Stimulated activated CD8-positive, alpha-beta memory T cell treated with anti-CD3 and anti-CD28 coated beads, Interleukin-15, amount 100 ng/mL, for 48 hours (primary cell): ENCODE results near the gene IL27RA.
A peak's percentile ranks its signal among the peaks of the same experiment; 100 is the strongest.

Experiments used
- DNase-seq, 2 donors: peaks; one replicate each; pipeline ENCODE4 v3.0.0-alpha.2; 2020; ENCODE audit warnings: low read depth in 2 of 2

The IL27RA gene

GRCh38 chr19:14059093-14059480 lies 27.5 kb downstream of the IL27RA start:
- DNase-seq = peak in 1 of 2 donors; percentile 20

DNA sequence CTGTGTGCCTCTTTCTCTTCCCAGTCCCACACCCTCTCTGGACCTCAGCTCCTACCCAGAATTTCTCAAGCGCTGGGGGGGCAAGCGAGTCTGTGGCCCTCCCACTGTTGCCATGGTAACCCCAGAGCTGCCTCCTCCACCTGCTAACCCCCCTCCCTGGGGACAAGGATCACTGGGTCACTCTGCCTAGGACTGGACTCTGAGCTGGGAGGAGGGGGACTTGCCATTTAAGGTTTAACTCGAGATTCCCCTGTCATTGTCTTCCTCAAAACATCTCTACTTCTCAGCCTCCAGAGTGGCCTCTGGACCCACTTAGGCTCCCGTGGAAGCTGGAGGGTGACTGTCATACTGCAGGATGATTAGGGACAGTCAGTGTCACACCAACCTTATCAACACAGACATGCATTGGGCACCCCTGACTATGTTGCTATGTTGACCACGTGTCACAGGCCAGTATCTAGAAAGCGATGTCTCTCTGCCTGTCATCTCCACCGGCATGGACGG lies 28.1 kb downstream of the IL27RA start:
- no peak for DNase-seq

- DNase-seq = no peak
Measured at GRCh38 chr19:14061081-14061749, 29.7 kb downstream of the IL27RA start.

GRCh38 chr19:14061751-14062557 lies 30.4 kb downstream of the IL27RA start, which contains the start of gene PALM3:
Gene PALM3, minus strand, starts transcription at chr19:14062076. Its CDS starts 96 bp downstream, at chr19:14061980.
- DNase-seq = no peak

DNA sequence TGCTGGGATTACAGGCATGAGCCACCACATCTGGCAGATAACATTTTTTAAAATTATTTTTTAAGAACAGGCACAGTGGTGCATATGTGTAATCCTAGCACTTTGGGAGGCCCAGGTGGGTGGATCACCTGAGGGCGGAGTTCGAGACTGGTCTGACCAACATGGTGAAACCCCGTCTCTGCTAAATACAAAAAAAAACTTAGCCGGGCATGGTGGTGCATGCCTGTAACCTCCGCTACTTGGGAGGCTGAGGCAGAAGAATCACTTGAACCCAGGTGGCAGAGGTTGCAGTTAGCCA lies 30.9 kb downstream of the IL27RA start:
- DNase-seq = no peak

- no peak for DNase-seq
Measured at GRCh38 chr19:14063105-14063504, 31.5 kb downstream of the IL27RA start.

DNA sequence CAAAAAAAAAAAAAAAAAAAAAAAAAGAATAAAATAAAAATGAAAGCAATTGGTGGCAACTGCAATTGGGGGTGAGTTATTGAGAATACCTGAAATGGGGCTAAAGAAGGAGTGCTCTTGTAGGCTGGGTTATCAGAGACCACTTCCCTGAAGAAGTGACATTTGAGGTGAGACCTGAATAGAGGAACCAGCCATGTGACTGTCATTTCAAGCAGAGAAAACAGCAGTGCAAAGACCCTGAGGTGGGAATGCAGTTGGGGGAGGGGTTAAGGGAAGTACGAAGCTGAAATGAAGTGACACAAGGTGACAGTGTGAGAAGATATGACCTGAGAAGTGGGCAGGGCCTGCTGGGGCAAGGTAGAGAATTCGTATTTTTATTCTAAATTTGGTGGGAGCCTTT lies 34.6 kb downstream of the IL27RA start:
- DNase-seq = no peak

- DNase-seq = no peak
Measured at GRCh38 chr19:14070268-14071050, 38.9 kb downstream of the IL27RA start.

DNA sequence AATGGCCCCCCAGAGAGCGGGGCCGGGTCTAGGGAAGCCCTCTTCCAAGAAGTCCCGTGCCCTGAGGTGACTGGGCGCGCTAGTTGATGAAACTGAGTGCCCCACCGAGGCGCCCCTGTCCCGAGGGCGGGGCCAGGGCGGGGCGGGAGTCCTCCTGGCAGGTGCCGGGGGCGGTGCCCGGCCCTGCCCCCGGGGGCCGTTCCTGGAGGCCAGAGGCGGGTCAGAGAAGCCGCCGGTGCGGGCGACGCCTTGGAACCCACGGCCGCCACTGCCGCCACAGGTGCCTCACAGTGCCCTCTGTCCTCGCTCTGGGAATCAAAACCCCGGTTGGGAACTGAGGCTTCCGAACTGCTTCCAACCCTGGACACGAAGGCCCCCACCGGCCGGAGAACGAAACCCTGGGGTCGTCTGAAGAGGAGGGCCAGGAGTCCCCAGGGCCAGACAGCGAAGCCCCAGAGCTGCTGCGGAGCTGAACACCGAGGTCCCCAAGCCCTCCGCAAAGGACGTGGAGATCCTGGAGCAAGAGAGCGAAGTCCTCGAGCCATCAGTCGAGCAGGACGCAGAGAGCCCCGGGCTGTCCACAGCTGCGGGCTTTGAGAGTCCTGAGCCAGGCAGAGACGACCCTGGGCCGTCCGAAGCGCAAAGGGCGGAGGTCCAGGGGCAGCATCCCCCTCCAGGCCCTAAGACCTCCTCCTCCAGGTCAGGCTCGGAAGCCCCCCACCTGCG lies 41.1 kb downstream of the IL27RA start, which contains the start of gene MISP3:
TSS of gene MISP3 (plus strand) at position 252 of the 726 bp plus-strand sequence. CDS start 524 bp downstream, outside the sequence.
- DNase-seq = peak in 1 of 2 donors; percentile 28

DNA sequence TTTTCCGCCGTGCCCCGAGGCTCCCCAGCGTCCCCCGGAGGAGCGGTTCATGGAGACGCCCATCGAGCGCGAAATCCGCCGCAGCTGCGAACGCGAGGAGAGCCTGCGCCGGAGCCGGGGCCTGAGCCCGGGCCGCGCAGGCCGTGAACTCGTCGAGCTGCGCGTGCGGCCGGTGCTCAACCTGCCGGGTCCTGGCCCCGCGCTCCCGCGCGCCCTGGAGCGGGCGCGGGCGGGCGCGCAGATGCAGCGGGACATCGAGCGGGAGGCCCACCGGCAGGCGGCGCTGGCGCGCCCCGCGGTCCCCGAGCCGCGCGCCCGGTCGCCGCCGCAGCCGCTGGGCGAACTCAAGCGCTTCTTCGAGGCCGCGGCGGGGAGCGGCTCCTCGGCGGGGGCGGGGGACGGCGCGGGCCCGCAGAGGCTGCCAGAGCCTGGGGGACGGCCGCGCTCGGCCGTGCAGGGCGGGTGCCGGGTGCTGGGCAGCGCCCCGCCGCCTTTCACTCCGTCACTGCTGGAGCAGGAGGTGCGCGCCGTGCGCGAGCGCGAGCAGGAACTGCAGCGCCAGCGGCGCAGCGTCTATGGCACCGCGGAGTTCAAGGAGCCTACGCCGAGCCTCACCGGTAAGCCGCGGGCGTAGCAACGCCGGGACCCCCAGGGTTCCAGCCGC lies 41.8 kb downstream of the IL27RA start:
- peak; percentile 66 to 70 for DNase-seq

DNA sequence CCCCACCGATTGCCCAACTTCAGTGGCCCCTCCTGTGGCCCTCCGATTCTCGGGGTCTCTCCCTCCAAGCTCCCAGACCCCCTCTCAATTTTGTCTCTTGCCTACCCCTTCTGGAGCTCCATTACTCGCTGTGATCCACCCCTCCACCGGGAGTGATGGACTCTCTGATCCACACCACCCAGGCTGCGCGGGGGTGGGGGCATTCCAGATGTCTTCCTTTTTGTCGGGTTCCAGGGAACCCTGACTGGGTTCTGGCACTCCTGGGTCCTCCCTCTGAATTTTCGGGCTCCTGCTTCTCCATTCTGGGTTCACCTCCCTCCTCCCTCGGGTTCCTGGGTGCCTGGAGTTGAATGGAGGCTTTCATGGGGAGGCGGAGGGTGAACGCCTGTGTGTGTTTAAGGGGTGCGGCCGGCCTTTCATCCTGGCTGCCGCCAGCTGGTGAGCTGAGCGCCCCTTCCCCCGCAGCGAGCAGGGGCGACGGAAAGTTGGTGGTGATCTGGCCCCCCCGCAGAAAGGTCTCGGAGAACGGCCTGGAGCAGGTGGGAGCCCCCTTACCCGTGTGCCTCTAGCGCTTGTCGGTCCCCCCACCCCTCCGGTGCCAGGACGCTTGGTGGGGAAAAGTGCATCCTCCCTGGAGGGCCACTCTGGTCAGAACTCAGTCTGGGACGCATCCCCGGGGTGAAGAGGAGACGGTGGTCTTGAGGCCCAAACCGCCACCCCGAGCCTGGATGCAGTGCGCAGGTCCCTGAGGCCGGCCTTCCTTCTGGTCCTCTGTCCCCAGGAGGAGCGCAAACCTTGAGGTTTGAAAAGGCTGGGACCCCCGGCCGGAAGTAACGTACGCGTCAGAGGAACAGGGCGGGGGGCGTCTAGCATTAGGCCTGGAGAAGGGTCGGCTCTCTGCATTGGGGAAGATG lies 42.6 kb downstream of the IL27RA start:
- no peak for DNase-seq

GRCh38 chr19:14078411-14078810 lies 46.8 kb downstream of the IL27RA start:
- DNase-seq = no peak

DNA sequence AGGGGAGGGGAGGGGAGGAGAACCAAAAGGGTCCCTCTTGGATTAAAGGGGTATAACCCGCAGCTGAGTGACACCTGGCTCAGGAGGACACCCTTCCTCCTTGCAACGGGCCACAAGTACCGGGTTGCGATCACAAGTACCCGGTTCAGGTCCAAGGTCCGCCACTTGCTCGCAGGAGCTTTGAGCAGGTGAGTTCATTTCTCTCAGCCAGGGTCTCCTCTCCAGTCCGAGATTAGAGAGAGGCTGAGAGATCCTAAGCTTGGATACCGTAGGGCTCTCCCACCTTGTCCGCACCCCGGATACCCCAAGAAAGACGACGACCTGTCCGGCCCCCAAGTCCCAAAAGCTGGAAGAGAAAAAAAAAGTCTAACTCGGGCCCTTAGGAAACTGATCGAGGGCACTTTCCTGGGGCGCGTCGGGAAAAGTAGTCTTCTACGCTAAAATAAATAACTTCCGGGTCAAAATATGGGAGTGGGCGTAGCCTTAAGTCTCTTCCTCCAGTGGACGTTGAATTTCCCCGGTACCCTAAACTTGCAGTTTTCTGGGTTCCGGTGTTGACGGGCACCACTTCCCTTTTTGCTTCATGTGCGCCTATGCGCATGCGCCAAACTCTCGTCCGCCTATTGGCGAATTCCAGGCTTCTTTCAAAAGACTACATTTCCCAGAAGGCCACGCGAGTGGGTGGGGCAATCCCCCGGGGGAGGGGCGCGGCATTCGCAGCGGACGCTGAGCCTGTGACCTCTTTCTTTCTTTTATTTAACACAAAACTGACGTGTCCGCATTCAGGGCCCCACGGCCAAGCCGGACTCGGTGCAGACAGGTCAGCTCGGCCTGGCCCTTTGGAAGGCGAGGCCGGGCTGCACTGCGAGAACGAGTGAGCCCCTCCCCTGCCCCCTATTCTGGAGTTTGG lies 49.6 kb downstream of the IL27RA start:
- DNase-seq = peak; percentile 96 to 99

GRCh38 chr19:14081797-14082674 lies 50.5 kb downstream of the IL27RA start:
- no peak for DNase-seq

DNA sequence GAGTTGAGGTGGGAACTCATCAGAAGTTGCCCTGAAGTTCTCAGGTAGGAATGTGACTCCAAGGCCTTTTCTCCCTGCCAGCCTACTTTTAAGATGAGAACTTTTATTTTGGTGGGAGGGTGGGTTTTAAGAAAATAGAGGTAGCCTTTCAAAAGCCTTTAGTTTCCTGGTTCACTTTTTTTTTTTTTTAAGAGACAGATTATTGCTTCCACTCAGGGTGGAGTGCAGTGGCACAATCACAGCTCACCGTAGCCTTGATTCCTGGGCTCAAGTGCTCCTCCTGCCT lies 51.1 kb downstream of the IL27RA start:
- DNase-seq = no peak

GRCh38 chr19:14085309-14085995 lies 53.9 kb downstream of the IL27RA start, which contains the start of gene C19orf67:
Gene C19orf67, minus strand, starts transcription at chr19:14085783. Its CDS starts 156 bp downstream, at chr19:14085627.
- no peak for DNase-seq

GRCh38 chr19:14086098-14086497 lies 54.5 kb downstream of the IL27RA start:
- DNase-seq = no peak
